HepG2 (cell line): ENCODE results near the gene MSI2. TPM values are rescaled to one million over a fixed set of nuclear protein-coding genes. Genes with fewer than 3 reads are reported as not detected.

Experiments
- ADNP ChIP-seq: sonication (generic); formaldehyde crosslinking; IDR thresholded peaks from 2 replicates; pipeline ENCODE4 v1.4.0; 2020; ENCODE audit warnings: missing genetic modification reagents
- ATAD3A ChIP-seq: sonication (generic); formaldehyde crosslinking; IDR thresholded peaks from 2 replicates; pipeline ENCODE4 v1.4.0; 2020; ENCODE audit warnings: missing genetic modification reagents
- CBX2 ChIP-seq, 2 experiments: fragments of 200-600 bp in 1 of 2; sonication (generic); formaldehyde crosslinking in 1 of 2; IDR thresholded peaks; 2 replicates each; pipeline versions ENCODE4 v1.7.0 to v1.8.1; 2018 to 2022; ENCODE audit warnings: low read depth in 2 of 2, low read length in 1 of 2, mild to moderate bottlenecking in 1 of 2, missing genetic modification reagents in 1 of 2
- CREBL2 ChIP-seq: sonication (generic); formaldehyde crosslinking; IDR thresholded peaks from 2 replicates; pipeline ENCODE4 v1.8.1; 2023; ENCODE audit warnings: missing genetic modification reagents, mild to moderate bottlenecking, borderline replicate concordance
- DR1 ChIP-seq: sonication (generic); formaldehyde crosslinking; IDR thresholded peaks from 2 replicates; pipeline ENCODE4 v1.8.0; 2021; ENCODE audit warnings: mild to moderate bottlenecking, missing genetic modification reagents, inconsistent platforms
- FOXK2 ChIP-seq: fragments of 450-650 bp; IDR thresholded peaks from 2 replicates; pipeline ENCODE4 v1.6.1; 2016
- GATAD1 ChIP-seq: IDR thresholded peaks from 2 replicates; pipeline ENCODE4 v1.6.1; 2016; ENCODE audit warnings: missing genetic modification reagents, missing compliant biosample characterization
- GATAD2A ChIP-seq: IDR thresholded peaks from 2 replicates; pipeline ENCODE4 v1.6.1; 2016
- HES4 ChIP-seq: sonication (generic); formaldehyde crosslinking; IDR thresholded peaks from 2 replicates; pipeline ENCODE4 v1.9.0; 2021; ENCODE audit warnings: mild to moderate bottlenecking, missing genetic modification reagents, borderline replicate concordance
- HNRNPLL ChIP-seq: fragments of 200-400 bp; formaldehyde crosslinking; IDR thresholded peaks from 2 replicates; pipeline ENCODE4 v1.6.1; 2017; ENCODE audit warnings: mild to moderate bottlenecking, low read depth, low read length; ENCODE audit not compliant: poor library complexity, severe bottlenecking
- MTA3 ChIP-seq: sonication (generic); formaldehyde crosslinking; IDR thresholded peaks from 2 replicates; pipeline ENCODE4 v1.4.0; 2020; ENCODE audit warnings: missing genetic modification reagents
- PAF1 ChIP-seq: IDR thresholded peaks from 2 replicates; pipeline ENCODE4 v1.6.1; 2016; ENCODE audit warnings: missing genetic modification reagents, missing compliant biosample characterization
- PBX3 ChIP-seq: sonication (generic); formaldehyde crosslinking; IDR thresholded peaks from 2 replicates; pipeline ENCODE4 v1.8.1; 2023; ENCODE audit warnings: missing genetic modification reagents, inconsistent platforms, borderline replicate concordance
- PTBP1 ChIP-seq: fragments of 200-400 bp; formaldehyde crosslinking; IDR thresholded peaks from 2 replicates; pipeline ENCODE4 v1.6.1; 2018; ENCODE audit warnings: low read length, low read depth; ENCODE audit not compliant: poor library complexity, severe bottlenecking
- SOX13 ChIP-seq, 3 experiments: fragments of 450-650 bp in 1 of 3; sonication (generic) in 1 of 3; formaldehyde crosslinking in 1 of 3; IDR thresholded peaks in 2 of 3; conservative IDR thresholded peaks in 1 of 3; 2 replicates each; pipeline versions ENCODE4 v1.5.0 to v1.6.1; 2016 to 2020; ENCODE audit warnings: antibody characterized with exemption in 1 of 3, mild to moderate bottlenecking in 1 of 3, missing compliant biosample characterization in 1 of 3, missing genetic modification reagents in 1 of 3, moderate library complexity in 1 of 3
- SRF ChIP-seq: IDR thresholded peaks from 2 replicates; pipeline ENCODE4 v1.6.1; 2011; ENCODE audit warnings: mild to moderate bottlenecking, low read depth, low read length, moderate library complexity
- TERF1 ChIP-seq: sonication (generic); formaldehyde crosslinking; IDR thresholded peaks from 2 replicates; pipeline ENCODE4 v1.8.0; 2022; ENCODE audit warnings: mild to moderate bottlenecking, missing genetic modification reagents, moderate library complexity
- U2AF1 ChIP-seq: fragments of 200-400 bp; formaldehyde crosslinking; optimal IDR thresholded peaks from 2 replicates; pipeline ENCODE3; 2017; ENCODE audit warnings: mild to moderate bottlenecking, low read depth, low read length
- ZBTB43 ChIP-seq: sonication (generic); formaldehyde crosslinking; conservative IDR thresholded peaks from 2 replicates; pipeline ENCODE4 v1.4.0; 2020; ENCODE audit warnings: missing genetic modification reagents
- ZFP37 ChIP-seq: sonication (generic); formaldehyde crosslinking; IDR thresholded peaks from 2 replicates; pipeline ENCODE4 v1.4.0; 2020; ENCODE audit warnings: missing genetic modification reagents, borderline replicate concordance
- ZFP82 ChIP-seq: sonication (generic); formaldehyde crosslinking; IDR thresholded peaks from 2 replicates; pipeline ENCODE4 v1.5.1; 2020; ENCODE audit warnings: mild to moderate bottlenecking, missing genetic modification reagents, borderline replicate concordance
- ZNF101 ChIP-seq: sonication (generic); formaldehyde crosslinking; IDR thresholded peaks from 2 replicates; pipeline ENCODE4 v1.4.0; 2020; ENCODE audit warnings: mild to moderate bottlenecking, low read depth, missing genetic modification reagents, borderline replicate concordance
- ZNF17 ChIP-seq: sonication (generic); formaldehyde crosslinking; IDR thresholded peaks from 2 replicates; pipeline ENCODE4 v1.5.0; 2020; ENCODE audit warnings: mild to moderate bottlenecking, missing genetic modification reagents
- ZNF496 ChIP-seq: sonication (generic); formaldehyde crosslinking; IDR thresholded peaks from 2 replicates; pipeline ENCODE4 v1.8.1; 2023; ENCODE audit warnings: mild to moderate bottlenecking, moderate library complexity, missing genetic modification reagents; ENCODE audit not compliant: insufficient replicate concordance
- ZNF749 ChIP-seq: sonication (generic); formaldehyde crosslinking; IDR thresholded peaks from 2 replicates; pipeline ENCODE4 v1.8.0; 2022; ENCODE audit warnings: mild to moderate bottlenecking, missing genetic modification reagents, moderate library complexity, borderline replicate concordance
- ZNF839 ChIP-seq: sonication (generic); formaldehyde crosslinking; IDR thresholded peaks from 2 replicates; pipeline ENCODE4 v1.4.0; 2020; ENCODE audit warnings: missing genetic modification reagents, mild to moderate bottlenecking, borderline replicate concordance
- polyA plus RNA-seq, 8 experiments: library from polyadenylated mRNA; depleted of rRNA in 3 of 8; stranded (reverse) in 7 of 8; unstranded in 1 of 8; fragments of >200 nt; fragmentation: Illumina TruSeq in 4 of 8; extraction: Trizol in 4 of 8; gene quantifications; 2 replicates each; pipeline versions ENCODE4 v1.2.1 to v1.2.3, GENCODE V29; 2011 to 2016; ENCODE audit warnings: low read depth in 4 of 8, missing spikeins in 1 of 8, mixed read lengths in 1 of 8; ENCODE audit not compliant: insufficient read depth in 1 of 8
- total RNA-seq, 5 experiments: library from RNA; depleted of rRNA; stranded (reverse); fragments of >200 nt; fragmentation: Illumina TruSeq; extraction: Trizol; gene quantifications; 2 replicates each; pipeline ENCODE4 v1.2.3, GENCODE V29; 2016; ENCODE audit warnings: low read depth in 1 of 5

MSI2 gene
- total and polyA plus RNA-seq, 2 of the 13 experiments (the other 11 are each of a cell fraction or from before 2014, with no cell fraction given): 77.5 to 78.4 TPM

GRCh38 chr17:57580055-57580739 lies 323.9 kb downstream of the MSI2 start (continued):
- 0 out of 2 replicates have a peak, but pooled peaks have one; percentile 32 for TF ChIP-seq DR1 (CRISPR knock-in tag)
- no peak for TF ChIP-seq ATAD3A (CRISPR knock-in tag)
- TF ChIP-seq ZFP37 (CRISPR knock-in tag): no peak
- TF ChIP-seq PAF1: no peak
- TF ChIP-seq ZNF839 (CRISPR knock-in tag): no peak
- 0 out of 2 replicates have a peak, but pooled peaks have one; percentile 65 for TF ChIP-seq ZFP82 (CRISPR knock-in tag)
- no peak for TF ChIP-seq SRF
- TF ChIP-seq CBX2 (IDR thresholded peaks at IDR 0.05; ENCODE audit: low read depth, low read length): no peak
- TF ChIP-seq CBX2 (CRISPR knock-in tag; IDR thresholded peaks at IDR 0.05; ENCODE audit: low read depth): no peak
- TF ChIP-seq SOX13 (IDR thresholded peaks at IDR 0.05): peak; percentile 63; the same call in 1 of the 2 replicates
- TF ChIP-seq SOX13 (CRISPR knock-in tag; conservative IDR thresholded peaks at IDR 0.05 in 1 of 2, IDR thresholded peaks at IDR 0.05 in 1 of 2): peak in 1 of 2 experiments; percentile 96; a peak in 2 of 4 replicates
- no peak for TF ChIP-seq HNRNPLL
- 0 out of 2 replicates have a peak, but pooled peaks have one; percentile 56 for TF ChIP-seq ZNF101
- no peak for TF ChIP-seq ZBTB43 (CRISPR knock-in tag)
- no peak for TF ChIP-seq ZNF17 (CRISPR knock-in tag)
- TF ChIP-seq CREBL2 (CRISPR knock-in tag): no peak
- TF ChIP-seq U2AF1: no peak
- 0 out of 2 replicates have a peak, but pooled peaks have one; percentile 53 for TF ChIP-seq HES4
- TF ChIP-seq TERF1: no peak
- no peak for TF ChIP-seq ADNP
- 0 out of 2 replicates have a peak, but pooled peaks have one; percentile 62 for TF ChIP-seq ZNF749
- peak; percentile 98 for TF ChIP-seq GATAD2A
- no peak for TF ChIP-seq MTA3 (CRISPR knock-in tag)
- TF ChIP-seq GATAD1 (CRISPR knock-in tag): 0 out of 2 replicates have a peak, but pooled peaks have one; percentile 42
- no peak for TF ChIP-seq ZNF496
- no peak for TF ChIP-seq FOXK2
- TF ChIP-seq PTBP1: no peak
- no peak for TF ChIP-seq PBX3 (CRISPR knock-in tag)
